GM19043 (cell line): Measurements from ENCODE around the gene GSC2.

Experiments
- ATAC-seq: cut with Tn5 transposase; IDR thresholded peaks from one replicate; pipeline ENCODE4 v1.9.1; 2021; ENCODE audit warnings: low read depth; ENCODE audit not compliant: unreplicated experiment

The GSC2 gene

DNA sequence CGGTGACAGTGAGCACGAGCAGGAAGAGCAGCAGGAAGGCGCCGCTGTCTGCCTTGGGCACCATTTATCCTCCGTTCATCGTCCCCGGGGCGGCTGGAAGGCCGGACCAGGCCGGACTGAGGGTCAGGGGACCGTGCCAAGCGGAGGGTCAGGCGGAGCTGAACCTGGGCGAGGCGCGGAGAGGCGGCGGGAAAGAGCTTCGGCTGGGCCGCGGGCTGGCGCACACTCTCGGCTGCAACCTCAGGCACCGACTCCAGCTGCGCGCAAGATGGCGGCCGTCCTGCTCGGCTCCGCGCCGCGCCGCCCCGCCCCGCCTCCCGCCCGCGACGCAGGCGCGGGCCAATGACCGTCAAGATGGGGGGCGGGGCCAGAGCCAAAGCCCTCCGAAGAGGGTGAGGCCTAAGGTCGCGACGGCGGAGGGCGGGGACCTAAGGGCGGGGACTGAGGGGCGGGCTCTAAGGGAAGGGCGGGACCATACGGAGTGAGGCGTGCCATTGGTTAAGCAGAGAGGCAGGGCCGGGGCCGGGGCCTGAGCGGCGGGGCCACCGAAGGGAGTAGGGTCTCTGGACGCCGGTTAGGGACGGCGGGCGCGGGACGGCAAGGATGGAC lies 27.8 kb downstream of the GSC2 start, which contains the start of gene DGCR2:
Gene DGCR2, minus strand, starts transcription at position 270 of the 609 bp plus-strand sequence. Its CDS starts 206 bp downstream, at position 64.
- peak; percentile 57 for ATAC-seq

- no peak for ATAC-seq
These were observed 28.4 kb downstream of the GSC2 start for GRCh38 chr22:19121631-19122142.

DNA sequence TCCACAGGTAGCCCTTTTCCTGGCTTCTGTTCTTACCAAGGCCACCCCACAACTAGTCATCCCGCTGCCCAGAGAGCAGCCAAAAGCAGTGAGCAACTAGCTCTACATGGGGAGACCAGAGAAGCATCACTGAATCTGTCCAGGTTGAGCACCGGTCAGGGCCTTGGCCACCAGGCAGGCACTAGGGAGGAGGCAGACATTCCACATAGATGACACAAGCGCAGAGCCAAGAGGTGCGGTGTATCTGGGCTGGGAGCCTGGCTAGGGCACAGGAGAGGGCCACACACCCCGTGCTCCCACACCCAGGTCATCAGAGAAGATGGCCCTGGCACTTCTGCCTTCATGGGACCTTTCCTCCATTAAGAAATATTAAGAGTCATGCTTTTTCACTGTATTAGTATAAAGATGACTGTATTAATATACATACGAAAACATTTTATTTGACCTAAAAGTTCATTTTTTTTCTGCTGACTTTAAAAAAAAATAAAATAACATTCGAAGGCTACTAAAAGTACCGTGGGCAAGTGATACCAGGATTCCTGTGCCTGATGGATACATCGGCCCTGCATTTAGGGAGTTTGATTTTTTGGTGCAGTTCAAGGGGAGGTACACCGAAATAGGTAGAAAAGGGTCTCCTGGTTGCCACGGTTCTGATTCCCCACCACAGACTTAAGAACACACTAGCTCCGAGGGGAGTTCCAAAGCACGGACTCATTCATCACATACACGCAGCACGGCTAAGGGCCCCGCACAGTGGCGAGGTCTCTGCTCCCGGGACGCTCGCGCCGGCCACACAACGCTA lies 29.1 kb downstream of the GSC2 start:
- ATAC-seq = no peak

- ATAC-seq = no peak
These were observed 30.1 kb downstream of the GSC2 start for GRCh38 chr22:19119949-19120348.

GRCh38 chr22:19118329-19118880 lies 31.7 kb downstream of the GSC2 start:
- peak; percentile 71 for ATAC-seq

DNA sequence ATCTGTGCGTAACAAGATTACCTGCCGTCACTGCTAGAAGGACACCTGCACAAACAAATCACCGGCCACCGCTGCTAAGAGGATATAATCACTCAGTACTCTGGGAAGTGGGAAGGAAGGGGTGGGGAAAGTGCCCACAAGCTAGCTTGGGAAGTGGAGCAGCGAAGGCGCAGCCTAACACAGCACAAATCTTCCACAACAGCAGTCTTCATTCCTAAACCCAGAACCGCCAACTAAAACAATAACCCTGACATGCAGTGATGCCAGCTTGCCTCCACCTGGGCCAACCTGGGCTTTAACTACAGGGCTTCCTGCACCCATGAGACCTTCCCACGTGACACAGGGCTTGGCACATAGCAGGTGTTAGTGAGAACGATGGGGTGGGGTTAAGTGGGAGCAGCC lies 33.0 kb downstream of the GSC2 start:
- no peak for ATAC-seq

DNA sequence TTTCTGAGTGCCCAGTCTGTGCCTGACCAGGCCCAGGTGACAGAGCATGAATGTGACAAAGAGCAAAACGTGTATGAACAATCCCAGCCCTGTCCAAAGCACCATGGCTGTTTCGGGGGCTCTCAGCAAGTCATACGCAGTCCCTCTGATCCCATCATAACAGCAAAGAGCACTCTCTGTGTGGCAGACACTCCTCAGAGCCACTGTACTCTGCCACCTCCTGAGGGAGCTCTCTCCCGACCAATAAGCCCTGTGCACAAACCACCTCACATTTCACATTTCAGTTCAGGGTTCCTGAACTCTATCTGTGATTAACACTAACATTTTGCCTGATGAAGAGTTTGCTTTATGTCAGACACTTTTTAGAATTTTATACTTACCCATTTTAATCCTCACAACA lies 34.5 kb downstream of the GSC2 start:
- no peak for ATAC-seq

DNA sequence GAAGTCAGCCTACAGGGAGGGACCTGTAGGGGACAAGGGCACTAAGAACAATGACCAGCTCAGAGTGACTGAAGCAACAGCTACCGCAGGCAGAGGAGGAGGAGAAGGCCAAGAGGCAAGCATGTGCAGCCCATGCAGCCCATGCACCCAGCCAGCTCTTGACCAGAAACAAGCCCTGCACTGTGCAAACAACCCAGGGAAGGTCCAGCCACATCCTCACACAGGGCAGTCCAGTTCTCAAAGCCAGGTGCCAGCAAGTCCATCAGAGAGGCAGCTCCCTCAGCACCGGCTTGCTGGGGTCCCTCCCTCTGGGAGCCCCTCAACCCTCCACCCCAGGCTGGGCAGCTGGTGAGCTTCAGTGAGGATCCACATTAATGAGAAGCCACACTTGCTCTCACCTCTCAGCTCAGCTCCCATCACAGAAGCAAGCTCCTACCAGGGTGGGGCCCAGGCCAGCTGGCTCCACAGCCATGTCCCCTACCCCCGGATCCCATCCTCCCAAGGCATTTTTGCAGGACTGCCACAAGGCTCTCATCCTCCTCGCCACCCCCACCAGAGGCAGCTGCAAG lies 35.0 kb downstream of the GSC2 start:
- no peak for ATAC-seq

DNA sequence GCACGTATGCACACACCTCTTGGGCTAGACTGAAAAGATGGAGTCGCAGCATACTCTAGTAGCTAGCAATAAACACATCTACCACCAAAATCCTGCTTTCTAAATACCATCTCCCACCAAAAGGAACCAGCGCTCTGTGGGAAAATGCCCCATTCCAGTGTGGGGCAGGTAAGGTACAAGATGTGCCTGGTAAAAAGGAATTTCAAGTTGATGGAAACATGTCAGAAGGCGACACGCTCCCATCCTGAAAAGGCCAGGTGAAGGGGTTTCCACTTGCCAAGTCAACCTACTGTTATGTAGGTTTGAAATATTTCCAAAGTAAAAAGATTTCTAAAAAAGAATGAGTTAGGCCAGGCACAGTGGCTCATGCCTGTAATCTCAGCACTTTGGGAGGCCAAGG lies 36.7 kb downstream of the GSC2 start:
- no peak for ATAC-seq

- no peak for ATAC-seq
These were observed 38.5 kb downstream of the GSC2 start for GRCh38 chr22:19111584-19111983.

GRCh38 chr22:19111140-19111539 lies 39.0 kb downstream of the GSC2 start:
- ATAC-seq = no peak

DNA sequence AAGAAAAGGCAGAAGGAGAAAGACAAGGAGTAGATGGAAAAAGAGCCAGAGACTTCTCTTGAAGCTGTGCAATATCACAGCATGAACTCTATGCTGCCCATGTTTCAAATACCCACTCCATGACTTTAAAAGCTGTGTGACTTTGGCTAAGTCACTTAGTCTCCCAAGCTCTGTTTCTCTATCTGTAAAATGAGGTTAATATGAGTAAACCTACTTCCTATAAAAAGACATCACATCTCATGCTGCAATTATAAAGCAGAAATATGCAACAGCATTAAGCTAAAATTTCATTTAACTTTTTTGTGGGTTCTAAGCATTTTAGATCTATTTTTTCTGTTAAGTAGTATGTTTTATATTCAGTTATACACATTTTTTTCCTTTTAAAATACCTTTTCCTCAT lies 39.4 kb downstream of the GSC2 start:
- no peak for ATAC-seq

DNA sequence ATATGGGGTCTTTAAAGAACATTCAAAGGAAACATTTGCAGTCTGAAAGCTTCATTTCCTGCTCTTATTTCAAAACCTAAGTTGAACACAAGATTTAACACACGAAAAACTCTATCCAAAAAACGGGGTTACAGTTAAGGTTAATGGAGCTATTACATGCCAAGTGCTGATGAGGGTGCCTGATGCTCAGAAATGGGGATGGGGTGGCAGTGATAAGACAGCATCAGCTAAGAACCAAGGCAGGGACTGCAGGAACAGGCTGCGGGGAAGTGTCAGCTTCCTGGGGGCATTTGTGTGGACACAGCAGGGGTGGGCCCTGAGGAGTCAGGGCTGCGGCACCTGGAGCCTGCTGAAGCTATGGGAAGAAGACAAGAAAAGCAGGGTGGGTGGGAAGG lies 40.0 kb downstream of the GSC2 start:
- ATAC-seq = no peak

DNA sequence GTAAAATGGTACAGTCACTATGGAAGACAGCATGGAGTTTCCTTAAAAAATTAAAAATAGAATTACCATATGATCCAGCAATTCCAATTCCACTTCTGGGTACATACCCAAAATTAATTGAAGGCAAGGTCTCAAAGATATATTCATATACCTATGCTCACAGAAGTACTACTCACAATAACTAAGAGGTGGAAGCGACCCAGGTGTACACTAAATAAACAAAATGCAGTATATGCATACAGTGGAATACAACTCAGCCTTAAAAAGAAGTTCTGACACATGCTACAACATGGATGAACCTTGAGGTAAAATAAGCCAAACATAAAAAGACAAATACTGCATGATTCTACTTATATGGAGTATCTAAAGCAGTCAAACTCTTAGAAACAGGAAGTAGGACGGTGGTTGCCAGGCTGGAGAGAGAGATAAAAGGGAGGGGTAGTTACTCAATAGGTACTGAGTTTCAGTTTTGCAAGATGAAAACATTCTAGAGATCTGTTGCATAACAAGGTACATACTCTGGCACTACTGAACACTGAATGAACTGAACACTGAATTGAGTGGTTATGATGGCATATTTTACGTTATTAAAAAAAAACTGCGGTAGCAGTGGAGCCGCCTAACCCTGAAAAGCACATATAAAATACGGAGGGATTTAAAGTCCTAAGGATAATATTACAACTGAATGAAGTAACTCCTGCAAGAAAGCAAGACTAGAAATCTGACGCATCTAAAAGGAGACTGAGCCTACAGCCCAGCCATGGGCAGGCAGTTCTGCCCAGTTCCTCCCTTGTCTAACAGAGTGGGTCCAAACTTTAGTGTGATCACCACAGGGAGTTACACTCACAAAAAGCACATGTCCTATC lies 40.7 kb downstream of the GSC2 start:
- peak; percentile 80 for ATAC-seq

DNA sequence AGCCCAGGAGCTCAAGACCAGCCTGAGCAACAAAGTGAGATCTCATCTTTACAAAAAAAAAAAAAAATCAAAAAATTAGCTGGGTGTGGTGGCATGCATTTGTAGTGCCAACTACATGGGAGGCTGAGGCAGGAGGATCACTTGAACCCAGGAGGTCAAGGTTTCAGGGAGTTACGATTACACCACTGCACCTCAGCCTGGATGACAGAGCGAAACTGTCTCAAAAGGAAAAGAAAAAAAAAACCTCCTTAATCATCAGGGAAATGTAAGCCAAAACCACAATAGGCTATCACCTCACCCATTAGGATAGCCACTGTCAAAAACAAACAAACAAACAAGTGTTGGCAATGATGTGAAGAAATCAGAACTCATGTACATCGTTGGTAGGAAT lies 41.3 kb downstream of the GSC2 start:
- no peak for ATAC-seq

DNA sequence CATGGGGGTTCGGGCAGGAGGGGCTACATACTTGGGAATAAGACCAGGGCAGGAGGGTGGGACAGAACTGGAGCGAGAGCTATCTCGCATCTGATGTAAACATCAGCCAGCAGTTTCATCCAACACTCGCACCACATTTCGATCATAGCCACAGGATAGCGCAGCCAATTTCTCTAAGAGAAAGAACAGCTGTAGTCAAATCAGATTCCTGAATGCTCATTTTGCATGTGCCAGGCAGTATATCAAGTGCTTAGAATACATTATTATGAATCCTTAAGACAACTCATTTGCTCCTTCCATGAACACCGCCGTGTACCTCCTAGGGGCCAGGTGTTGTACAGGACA lies 42.4 kb downstream of the GSC2 start:
- no peak for ATAC-seq

DNA sequence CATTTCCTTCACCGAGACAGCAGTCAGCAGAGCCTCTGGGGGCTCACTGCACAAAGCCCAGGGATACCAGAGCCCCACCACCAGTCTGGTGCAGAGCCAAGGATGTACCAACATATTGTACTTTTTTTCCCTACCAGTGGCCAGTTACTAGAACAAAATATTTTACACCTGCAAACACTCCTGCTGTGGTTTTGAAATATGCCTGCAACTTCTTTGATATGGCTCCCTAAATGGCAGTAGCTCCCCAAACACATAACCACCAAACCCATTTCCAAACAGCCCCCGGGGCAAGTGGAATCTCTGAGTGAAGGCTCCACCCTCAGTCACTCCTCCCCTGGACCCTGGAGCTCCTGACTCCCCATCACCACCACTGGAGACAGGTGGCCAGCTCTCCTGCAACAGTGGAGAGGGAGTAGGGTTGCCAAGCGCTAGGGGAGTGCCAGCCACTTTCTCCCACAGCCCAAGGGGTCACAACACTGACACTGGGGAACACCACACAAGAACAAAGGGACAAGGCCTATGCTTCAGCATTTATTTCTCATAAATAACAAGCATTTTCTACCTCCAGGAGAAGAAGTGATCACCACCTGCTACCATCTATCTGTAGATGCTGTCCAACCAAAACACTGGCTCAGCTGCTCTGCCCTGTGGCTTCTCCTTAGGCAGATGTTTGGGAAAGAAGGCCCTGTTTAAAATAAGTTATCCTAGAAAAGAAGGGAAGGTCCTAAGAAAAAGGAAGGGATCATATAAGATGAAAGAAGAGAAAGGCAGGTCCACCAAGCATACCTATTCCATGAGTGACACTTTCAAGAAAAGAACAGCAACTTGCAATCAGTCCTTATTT lies 43.0 kb downstream of the GSC2 start:
- ATAC-seq = no peak

DNA sequence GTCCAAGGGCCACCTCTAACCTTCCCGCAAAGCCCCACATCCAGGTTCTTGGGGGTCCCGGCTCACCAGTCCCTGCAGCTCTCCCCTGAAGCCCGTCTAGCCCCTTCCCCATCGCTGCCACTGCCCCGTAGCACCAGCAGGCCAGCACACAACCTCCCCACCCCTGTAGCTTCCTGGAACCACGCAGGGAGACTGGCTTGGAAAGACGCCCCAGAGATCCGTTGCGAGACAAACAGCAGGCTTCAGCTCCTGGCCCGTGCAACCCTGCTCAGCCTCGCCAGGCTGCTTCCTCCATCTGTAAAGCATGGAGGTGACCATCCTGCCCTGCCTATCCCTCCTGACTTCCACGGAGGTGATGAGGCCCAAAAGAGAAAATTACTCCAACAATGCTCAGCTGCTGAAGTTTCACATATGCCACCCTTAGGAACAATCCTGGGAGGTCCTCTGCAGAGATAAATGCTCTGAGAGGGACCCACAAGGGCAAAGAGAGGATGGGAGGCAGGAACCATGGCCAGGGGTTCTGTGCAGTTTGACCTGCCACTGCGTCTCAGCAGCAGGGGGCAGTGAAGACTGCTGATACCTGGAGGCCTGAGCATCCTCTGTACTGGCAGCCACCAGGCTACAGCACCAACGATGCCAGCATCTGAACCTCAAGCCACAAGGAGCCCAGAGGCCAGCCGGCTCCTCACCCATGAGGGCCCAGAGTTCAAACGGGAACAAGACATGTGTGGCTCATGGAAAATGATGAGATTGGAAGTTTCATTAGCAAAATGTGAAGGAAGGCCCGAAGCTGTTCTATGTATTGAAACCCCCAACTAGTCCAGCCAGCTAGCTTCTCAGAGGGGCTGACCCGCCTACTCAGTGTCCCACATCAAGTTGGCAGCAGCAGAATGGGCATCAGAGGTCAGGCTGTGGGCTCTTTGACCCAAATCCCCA lies 44.0 kb downstream of the GSC2 start:
- no peak for ATAC-seq

DNA sequence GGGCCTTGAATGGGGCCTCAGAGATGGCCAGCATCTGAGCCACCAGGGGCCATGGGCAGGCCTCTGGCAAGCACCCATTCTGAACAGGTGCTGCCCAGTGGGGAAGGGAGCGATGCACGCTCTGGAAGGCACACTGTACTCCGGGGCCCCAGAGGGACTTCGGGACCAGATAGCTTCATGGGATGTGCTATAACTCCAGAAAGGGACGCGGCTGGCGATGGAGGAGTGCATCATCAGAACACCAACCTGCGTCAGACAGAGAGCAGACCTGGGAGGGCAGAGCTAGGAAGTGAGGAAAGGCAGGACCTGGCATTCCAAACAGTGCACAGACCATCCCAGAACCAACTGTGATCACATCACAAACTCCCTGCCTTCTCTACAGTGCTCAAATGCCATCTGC lies 44.6 kb downstream of the GSC2 start:
- no peak for ATAC-seq
